ENCODE data around the gene AMER1.
"Not testable (repeated sequence)": the region's sequence is repeated elsewhere in the genome, so short reads cannot be mapped to it uniquely, and the experiment has no call there.

Gene AMER1

DNA sequence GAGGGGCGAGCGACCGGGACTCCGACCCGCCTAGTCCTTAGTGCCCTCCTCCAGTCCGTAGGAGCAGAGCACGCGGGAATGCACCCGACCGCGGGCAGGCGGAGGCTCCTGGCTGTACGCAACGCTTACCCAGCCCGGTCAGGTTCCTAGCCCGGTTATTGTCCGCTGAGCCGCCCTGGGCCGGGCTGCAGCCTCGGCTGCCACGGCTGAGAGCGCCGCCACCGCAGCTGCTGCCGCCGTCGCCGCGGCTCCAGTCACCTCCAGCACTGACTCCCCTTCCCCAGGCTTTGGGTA is at the start of gene AMER1:
Gene AMER1, minus strand, starts transcription at position 268 of the 294 bp plus-strand sequence. CDS start 12,422 bp downstream, outside the sequence.
- DNase-seq, result peak; percentile 59 to 69 (median 60)

DNA sequence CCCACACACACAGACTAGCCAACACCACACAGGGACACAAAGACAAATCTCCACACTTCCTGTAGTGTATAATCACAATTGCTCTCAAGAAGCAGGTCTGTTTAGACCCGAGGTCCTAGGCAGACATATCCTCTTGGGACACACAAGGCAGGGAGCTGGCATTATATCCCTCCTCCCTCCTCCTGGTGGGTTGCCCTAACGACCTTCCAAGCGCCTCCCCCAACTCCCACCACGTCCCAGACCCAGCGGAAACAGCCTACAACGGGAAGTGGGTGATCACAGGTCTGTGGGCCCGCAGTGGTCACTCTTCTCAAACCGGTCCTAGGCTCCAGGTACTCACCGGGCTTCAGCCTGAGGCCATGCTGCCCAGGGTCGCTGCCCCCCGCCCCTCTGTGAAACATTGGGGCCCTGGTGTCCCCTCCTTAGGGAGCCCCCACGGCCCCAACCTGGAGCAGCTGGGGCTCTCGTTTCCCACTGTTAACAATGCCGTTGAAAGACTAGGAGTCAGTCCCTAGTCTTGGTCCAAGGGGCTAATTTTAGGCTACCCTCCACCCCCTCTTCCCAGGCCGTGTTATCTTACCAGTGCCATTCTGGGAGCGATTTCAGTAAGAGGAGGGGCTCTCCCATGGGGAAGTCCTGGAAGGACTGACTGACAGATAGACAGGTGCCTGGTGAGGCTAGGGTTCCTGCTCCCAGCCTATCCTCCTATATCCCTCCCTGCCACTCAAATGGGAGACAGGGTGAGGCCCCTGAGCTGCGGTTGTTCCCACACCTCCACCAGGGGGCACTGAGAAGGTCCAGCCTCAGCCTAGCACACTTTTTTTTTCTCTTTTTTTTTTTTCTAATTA is 24.8 kb upstream of the AMER1 start, which contains the start of gene ASB12:
Gene ASB12, minus strand, starts transcription at position 485 of the 848 bp plus-strand sequence. CDS start 4,957 bp downstream, outside the sequence.
- DNase-seq, result no peak

GRCh38 chrX:64229154-64229553 is 23.6 kb upstream of the AMER1 start:
- no peak for DNase-seq

DNA sequence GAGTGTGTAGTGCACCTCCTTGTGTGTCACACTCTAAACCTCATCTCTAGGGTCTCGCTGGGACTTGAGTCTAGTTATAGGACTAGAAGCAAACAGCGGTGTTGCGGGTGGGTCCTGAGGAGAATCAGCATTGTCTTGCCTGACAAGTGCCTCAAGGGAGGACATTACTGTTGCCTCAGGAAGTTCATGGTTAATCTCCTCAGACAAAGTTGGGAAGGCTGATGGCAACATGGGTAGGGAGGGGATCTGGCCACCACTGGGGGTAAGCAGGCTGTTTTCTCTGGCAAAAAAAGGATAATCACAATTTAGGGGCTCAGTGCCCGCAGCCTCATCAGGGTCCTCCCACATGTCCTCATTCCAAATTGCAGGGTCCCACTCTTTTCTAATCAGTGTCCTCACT is 12.5 kb upstream of the AMER1 start:
- DNase-seq, result no peak

DNA sequence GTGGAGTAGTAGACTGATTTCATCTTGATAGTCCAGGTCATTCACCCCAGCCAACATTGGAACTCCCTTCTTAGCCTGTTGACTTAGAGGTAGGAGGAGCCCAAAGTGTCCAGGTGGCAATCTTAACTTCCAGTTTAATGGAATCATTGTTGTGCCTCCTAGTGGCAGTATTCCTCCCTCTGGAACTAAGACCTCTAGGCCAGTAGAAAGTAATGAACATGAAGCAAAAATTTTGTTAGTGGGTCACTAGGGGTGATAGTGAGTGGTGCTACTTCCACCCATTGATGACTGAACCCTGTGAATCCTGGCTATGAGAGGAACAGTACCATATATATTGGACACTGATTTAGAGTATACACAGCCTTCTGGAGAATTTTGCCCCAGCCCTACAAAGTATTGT is 8.5 kb upstream of the AMER1 start:
- DNase-seq, result not testable (repeated sequence)

GRCh38 chrX:64206556-64207162 is 1.2 kb upstream of the AMER1 start:
- DNase-seq, result no peak

DNA sequence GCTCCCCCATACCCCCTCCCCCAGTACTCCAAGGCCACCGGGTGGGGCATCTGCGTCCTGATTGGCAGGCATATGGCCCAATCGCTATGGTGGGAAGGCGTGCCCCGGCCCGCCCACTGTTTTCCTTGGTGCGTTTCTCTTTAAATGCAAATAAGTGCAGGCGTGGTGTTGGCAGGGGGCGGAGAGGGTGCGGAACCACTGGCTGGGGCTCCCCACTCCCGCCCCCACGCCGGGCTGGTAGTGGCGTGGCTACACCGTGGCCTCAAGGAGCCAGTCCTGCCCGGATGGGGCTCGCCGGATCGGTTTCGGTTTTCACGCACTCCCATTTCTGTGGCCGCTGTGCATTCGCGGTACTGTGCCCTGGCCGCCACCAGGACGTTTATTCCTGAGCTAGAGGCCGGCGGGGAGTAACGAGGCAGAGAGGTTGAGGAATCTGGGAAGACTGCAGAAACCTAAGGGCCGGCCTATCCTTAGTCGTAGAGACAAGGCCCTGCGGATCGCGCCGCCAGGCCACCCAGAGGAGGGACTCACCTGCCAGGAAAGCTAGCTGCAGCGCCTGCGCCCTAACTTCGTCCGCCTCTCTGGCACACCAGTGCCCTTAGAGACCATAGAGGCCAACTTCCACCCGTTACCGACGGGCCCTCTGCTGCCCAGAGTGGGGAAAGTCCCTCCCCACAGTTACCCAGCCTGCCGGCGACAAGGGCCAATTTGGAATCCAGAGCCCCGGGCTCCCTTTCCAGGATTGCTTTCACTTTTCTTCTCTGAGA is 410 bp upstream of the AMER1 start:
- peak; percentile 92 to 95 (median 92) for DNase-seq

DNA sequence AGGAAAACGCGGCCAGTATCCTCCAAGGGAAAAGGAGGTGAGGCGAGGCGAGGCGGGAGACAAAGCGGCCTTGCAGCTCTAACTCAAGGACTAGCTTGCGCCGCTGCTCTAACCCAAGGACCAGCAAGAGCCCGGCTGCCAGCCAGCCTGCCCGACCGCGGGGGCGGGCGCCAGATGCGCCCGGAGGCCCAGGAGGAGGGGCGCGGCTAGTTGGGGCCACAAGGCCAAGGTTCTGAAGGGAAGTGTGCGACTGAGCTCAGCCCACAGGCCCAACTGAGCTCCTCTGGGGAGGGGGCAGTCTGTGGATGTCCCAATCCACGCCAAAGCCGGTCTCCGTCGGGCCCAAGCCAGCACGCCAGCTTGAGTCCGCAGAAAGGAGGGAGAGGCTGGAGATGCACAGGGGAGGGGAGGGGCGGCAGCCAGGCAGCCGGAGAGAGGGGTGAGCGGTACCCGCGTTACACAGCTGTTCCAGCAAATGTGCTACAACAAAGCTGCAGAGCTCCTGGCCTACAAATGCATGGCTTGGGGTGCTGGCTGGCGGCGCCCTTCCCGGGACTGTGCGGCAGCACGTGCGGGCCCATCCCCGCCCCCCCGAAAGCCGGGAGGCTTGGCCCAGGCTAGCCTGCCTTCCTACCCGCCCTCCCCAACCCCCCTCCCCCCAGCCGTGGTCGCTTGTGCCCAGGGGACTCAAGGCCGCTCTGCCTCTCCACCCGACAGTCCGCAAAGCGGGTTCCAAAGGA is 637 bp downstream of the AMER1 start:
- DNase-seq, result peak; percentile 24 to 50 (median 28)

DNA sequence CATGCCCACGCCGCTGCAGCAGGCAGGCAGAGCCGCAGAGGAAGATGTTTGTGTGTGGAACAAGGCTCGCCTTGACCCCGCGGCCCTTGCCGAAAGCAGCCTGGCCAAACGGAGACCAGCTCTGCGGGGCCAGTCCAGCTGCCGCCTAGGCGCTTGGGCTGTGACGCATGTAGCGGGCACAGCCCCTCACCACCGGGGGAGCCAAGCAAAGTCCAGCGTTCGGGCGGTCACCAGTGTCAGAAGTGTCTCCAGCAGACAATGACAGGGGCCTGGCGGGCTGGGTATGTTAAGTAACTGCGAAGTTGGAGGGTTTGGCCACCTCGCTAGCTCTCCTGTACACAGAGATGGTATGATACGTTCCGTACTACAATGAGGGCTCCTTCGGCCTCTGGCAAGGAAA is 1.3 kb downstream of the AMER1 start:
- no peak for DNase-seq

DNA sequence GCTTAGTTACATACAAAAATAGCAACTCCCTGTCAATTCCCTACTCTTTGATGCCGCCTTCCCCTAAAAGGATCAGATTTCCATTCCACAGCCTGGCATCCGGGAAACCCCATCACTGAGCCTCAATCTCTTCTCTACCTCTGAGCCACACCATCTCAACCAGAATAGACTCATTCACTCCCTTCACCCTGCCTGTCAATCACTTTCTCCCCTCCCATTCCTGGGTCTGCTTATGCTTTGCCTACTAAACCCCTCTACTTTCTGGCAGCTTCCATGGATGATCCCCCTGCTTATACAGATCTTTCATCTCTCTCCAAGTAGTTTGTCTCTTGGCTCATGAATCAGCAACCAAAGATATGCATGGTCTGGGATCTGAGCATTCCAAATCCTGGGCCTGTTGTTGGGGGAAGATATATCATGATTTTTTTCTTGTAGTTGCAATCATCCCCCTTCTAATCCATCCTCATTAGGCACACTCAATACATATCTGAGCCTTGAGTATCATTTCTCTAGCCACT is 2.6 kb downstream of the AMER1 start:
- DNase-seq, result no peak

GRCh38 chrX:64198036-64198435 is 7.5 kb downstream of the AMER1 start:
- DNase-seq, result no peak

DNA sequence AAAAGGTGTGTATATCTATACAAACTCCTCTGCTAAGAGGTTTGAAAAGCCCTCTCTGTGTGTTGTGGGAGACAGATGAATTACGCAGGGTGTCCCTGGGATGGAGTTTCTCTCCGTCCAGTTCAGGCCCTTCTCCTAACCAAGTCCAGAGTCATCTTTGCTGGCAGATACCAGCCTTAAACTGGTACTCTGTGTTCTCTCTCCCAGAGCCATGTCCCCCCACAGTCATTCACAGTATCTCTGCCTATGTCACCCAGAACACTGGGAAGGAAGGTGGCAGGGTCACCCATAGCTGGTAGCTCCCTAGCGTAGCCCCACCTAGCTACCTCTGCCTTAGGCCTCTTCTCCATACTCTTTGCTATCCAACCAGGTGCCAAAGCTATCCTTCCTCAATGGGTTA is 8.9 kb downstream of the AMER1 start:
- DNase-seq, result no peak

- no peak for DNase-seq
Measured at GRCh38 chrX:64195862-64196261, 9.6 kb downstream of the AMER1 start.

DNA sequence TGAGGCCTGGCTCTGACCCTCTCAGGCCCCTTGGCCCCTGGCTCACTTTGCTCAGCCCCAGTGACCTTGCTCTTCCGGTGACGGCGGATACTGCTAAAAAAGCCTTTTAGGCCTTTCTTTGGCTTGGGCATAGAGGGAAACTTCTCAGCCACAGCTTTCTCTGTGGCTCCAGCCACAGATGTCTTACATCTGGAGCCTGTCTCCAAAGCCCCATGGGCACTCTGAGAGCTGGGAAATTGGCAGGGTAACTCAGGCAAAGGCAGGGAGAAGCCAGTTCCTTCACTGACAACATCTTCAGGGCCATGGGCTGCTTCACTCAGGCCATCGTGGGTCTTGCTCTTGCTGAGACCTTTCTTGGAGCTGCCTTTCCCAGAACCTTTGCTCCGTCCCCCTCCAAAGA is 12.8 kb downstream of the AMER1 start:
- DNase-seq, result no peak

- DNase-seq, result no peak
Measured at GRCh38 chrX:64192040-64192439, 13.5 kb downstream of the AMER1 start.

- DNase-seq, result no peak
Measured at GRCh38 chrX:64191281-64192010, 14.1 kb downstream of the AMER1 start.

- no peak for DNase-seq
Measured at GRCh38 chrX:64190136-64190740, 15.3 kb downstream of the AMER1 start.

GRCh38 chrX:64188901-64189300 is 16.6 kb downstream of the AMER1 start:
- DNase-seq, result no peak

GRCh38 chrX:64187762-64188150 is 17.8 kb downstream of the AMER1 start:
- DNase-seq, result no peak

DNA sequence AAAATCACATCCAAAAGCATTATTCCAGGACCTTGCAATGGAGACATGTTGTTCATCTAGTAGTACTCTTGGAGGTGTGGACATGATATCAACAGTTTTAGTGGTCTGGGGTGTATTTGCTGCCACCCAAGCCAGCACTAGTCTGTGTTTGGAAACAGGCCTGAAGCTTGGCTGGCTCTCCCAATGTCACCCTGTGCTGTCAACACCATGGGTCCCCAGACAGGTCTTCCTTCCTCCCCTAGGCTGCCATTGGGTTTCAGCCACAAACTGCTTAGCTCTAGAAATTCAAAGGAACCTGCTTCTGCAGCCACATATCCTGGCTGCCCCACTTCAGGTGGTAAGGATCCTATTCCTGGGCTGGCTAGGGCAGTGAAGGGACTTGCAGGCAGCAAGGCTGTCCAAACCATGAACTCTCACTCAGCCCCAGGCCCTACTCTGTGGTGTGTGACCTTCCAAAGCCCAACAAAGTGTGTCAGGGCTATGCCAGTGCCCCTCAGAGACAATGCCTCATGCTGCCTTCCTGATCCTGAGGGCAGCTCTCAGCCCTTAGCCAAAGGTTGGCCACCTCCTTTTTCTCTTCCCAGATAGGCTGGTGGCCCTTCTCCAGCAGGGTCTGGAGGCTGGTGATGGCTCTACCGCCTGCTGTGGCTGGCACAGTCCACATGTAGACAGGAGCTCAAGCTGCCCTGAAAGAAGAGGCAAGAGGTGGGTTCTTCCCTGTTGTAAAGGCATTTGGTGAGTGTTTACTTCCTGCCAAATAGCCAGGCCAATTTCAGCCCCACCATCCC is 18.3 kb downstream of the AMER1 start:
- DNase-seq, result no peak

DNA sequence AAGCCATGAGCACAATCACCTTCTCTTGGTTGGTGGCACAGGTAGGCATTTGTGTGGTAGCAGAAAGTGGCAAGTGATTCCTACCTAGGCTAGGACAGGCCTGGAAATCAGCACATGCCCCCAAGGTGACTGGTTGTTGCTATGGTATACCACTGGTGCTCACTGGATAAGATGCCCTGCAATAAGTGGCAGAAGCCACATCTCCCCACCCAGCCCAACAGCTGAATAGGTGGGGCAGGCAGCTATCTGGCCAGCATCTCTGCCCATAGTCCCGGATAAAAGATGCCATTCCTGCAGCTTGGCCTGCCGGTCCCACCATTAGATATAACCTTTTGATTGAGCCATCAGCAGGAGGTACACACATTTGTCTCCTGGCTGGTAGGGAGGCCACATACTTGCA is 21.1 kb downstream of the AMER1 start:
- DNase-seq, result no peak

Measured in suppressor macrophage treated with lipopolysaccharide for 1 hour (primary cell).